Heart left ventricle (tissue), 16 donors: Measurements from ENCODE around the gene KLHL20. TPM values are rescaled to one million over a fixed set of nuclear protein-coding genes. Genes with fewer than 3 reads are reported as not detected.
"Not testable (repeated sequence)": the region's sequence is repeated elsewhere in the genome, so short reads cannot be mapped to it uniquely, and the experiment has no call there.

ENCODE experiments used
- ATAC-seq, 4 donors: fragments of 200-7000 bp; cut with Tn5 transposase; one replicate each; pipeline ENCODE4 v1.9.1; 2020 to 2022; ENCODE audit warnings: moderate library complexity in 4 of 4, mild to moderate bottlenecking in 3 of 4, moderate number of reproducible peaks in 1 of 4
- DNase-seq, 5 donors: peaks; one replicate each; pipeline ENCODE4 v3.0.0-alpha.2; 2020
- H3K27ac ChIP-seq, 12 donors: fragments of 200-600 bp; sonication (generic) in 4 of 12; one replicate each; pipeline versions ENCODE4 v1.5.0 to v1.8.0; 2016 to 2022; ENCODE audit warnings: mild to moderate bottlenecking in 2 of 12
- H3K27me3 ChIP-seq, 9 donors: fragments of 200-600 bp; sonication (generic) in 2 of 9; one replicate each; pipeline versions ENCODE4 v1.5.1 to v1.8.0; 2016 to 2022; ENCODE audit warnings: mild to moderate bottlenecking in 3 of 9
- H3K36me3 ChIP-seq, 9 donors: fragments of 200-600 bp; sonication (generic) in 2 of 9; one replicate each; pipeline versions ENCODE4 v1.5.0 to v1.8.0; 2018 to 2022; ENCODE audit warnings: mild to moderate bottlenecking in 2 of 9
- H3K4me1 ChIP-seq, 12 donors: fragments of 200-600 bp; sonication (generic) in 4 of 12; one replicate each; pipeline versions ENCODE4 v1.5.0 to v1.8.0; 2016 to 2022; ENCODE audit warnings: mild to moderate bottlenecking in 3 of 12
- H3K4me3 ChIP-seq, 12 donors: fragments of 200-600 bp; sonication (generic) in 4 of 12; one replicate each; pipeline versions ENCODE4 v1.5.0 to v1.8.0; 2017 to 2022; ENCODE audit warnings: mild to moderate bottlenecking in 9 of 12, moderate library complexity in 4 of 12
- H3K9me3 ChIP-seq, 12 donors: fragments of 200-600 bp; sonication (generic) in 4 of 12; one replicate each; pipeline versions ENCODE4 v1.5.0 to v1.8.0; 2016 to 2022; ENCODE audit warnings: mild to moderate bottlenecking in 1 of 12
- CTCF ChIP-seq, 12 donors: fragments of 200-600 bp; sonication (generic) in 4 of 12; IDR thresholded peaks; one replicate each; pipeline versions ENCODE4 v1.5.0 to v1.8.0; 2018 to 2022; ENCODE audit warnings: antibody characterized with exemption in 12 of 12, mild to moderate bottlenecking in 5 of 12
- POLR2A ChIP-seq, 2 donors: fragments of 450-650 bp; IDR thresholded peaks; one replicate each; pipeline ENCODE4 v1.6.1; 2017; ENCODE audit warnings: antibody characterized with exemption in 2 of 2, mild to moderate bottlenecking in 2 of 2, moderate library complexity in 2 of 2
- WGBS, 4 donors: extraction: QIAGEN DNeasy Blood & Tissue Kit in 2 of 4; methylation state at CpG; one replicate each; pipeline versions ENCODE4 v1.1.5 to v1.1.7; 2013 to 2018; 5-methylcytosine and 5-hydroxymethylcytosine counted together
- intact Hi-C, 10 donors: fragments of 100-400 bp; cut with DNase I; formaldehyde crosslinking; loops; one replicate each; pipeline versions ENCODE4 v1.11.1 to v1.14.2; 2022
- polyA plus RNA-seq, 2 donors: library from polyadenylated mRNA; stranded (reverse); fragments of 200-250 nt; gene quantifications; one replicate each; pipeline ENCODE4 v1.2.3, GENCODE V29; 2013
- total RNA-seq, 9 donors: library from RNA; depleted of rRNA in 2 of 9; stranded (reverse); fragments of >200 nt in 2 of 9; fragmentation: NEBNext Ultra II Directional in 3 of 9; extraction: Animal tissue kit (Norgen Biotek cat#: 25700) in 3 of 9; gene quantifications; one replicate each; pipeline versions ENCODE4 v1.1.0 to v1.2.4, GENCODE V29; 2016 to 2023
- donor health status: ischemic (EF 13 %, LVEDD 7.1; RV severe dilation, severe dysfunction).
- donor health status: healthy with polysubstance abuse.
- donor health status: DM: no; HTN: yes; CAD: no.
- donor health status: DM: no; HTN: no; CAD: no.
- donor health status: ischemic (EF 25% LVEDD 6.9; RV normal size, moderate dysfunction).
- donor health status: ischemic (EF 25% LVEDD 5.7; RV mildly dilated, moderate dysfunction).
- donor health status: healthy.
- donor health status: DM: yes; HTN: yes; CAD: no.
- donor health status: ischemic (EF 35%, LVEDD 5.7; RV mildly dilated, moderate dysfunction).
- donor health status: nonischemic (EF 11% LVEDD 7.7; RV severe dilation, severe dysfunction).
- donor health status: DM: yes; HTN: yes; CAD: no.
- donor health status: PGD.
- donor health status: ischemic (EF 29% LVEDD 5.4; RV normal size, mild dysfunction).
- donor health status: nonischemic (EF 23%, LVEDD 6.1; RV moderate dilation, normal function).

The KLHL20 gene
- total and polyA plus RNA-seq, 11 donors: 4.2 to 20.1 (median 16.7) TPM

GRCh38 chr1:173802961-173803360 is 88.2 kb downstream of the KLHL20 start:
- TF ChIP-seq CTCF (IDR thresholded peaks at IDR 0.05) (no peak), POLR2A (IDR thresholded peaks at IDR 0.05) (no peak)
- Histone ChIP-seq H3K4me3 (no peak overlapping the region), H3K27ac (no peak overlapping the region), H3K27me3 (no peaks in the 10 kb centered on the region), H3K9me3 (no peaks in the 10 kb centered on the region), H3K36me3 (peaks cover 0 to 67% (median 30%) of the 10 kb centered on the region in 9 donors), H3K4me1 (no peaks in the 10 kb centered on the region)
- no peak for DNase-seq
- intact Hi-C loops: no loop called here
- 92 to 95% (median 94%) methylated on average over 2 of the region's 2 CpGs for WGBS, 4 donors
- no peak for ATAC-seq

DNA sequence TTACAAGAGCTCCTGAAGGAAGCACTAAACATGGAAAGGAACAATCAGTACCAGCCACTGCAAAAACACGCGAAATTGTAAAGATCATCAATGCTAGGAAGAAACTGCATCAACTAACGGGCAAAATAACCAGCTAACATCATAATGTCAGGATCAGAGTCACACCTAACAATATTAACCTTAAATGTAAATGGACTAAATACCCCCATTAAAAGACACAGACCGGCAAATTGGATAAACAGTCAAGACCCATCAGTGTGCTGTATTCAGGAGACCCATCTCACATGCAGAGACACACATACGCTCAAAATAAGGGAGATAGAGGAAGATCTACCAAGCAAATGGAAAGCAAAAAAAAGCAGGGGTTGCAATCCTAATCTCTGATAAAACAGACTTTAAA is 98.9 kb downstream of the KLHL20 start:
- H3K27ac ChIP-seq, intact Hi-C loops: not testable (repeated sequence)
- WGBS, 4 donors: 96 to 98% (median 97%) methylated on average over 5 of the region's 5 CpGs

GRCh38 chr1:173818459-173818858 is 103.7 kb downstream of the KLHL20 start:
- Histone ChIP-seq H3K27ac (no peak overlapping the region), H3K4me1 (peaks cover 0 to 16% (median 3%) of the 10 kb centered on the region in 12 donors), H3K36me3 (peaks cover 0 to 9% (median 0%) of the 10 kb centered on the region in 9 donors), H3K4me3 (no peak overlapping the region), H3K9me3 (no peaks in the 10 kb centered on the region), H3K27me3 (no peaks in the 10 kb centered on the region)
- WGBS, 4 donors: 71 to 84% (median 77%) methylated on average over 1 of the region's 1 CpG
- intact Hi-C loops: no loop called here
- no peak for TF ChIP-seq CTCF (IDR thresholded peaks at IDR 0.05)
- no peak for TF ChIP-seq POLR2A (IDR thresholded peaks at IDR 0.05)
- no peak for ATAC-seq
- no peak for DNase-seq

More for the DNA sequence above, 98.9 kb downstream of the KLHL20 start:
- H3K4me3 ChIP-seq, ATAC-seq, H3K27me3 ChIP-seq, H3K4me1 ChIP-seq, H3K9me3 ChIP-seq, DNase-seq: not testable (repeated sequence)
- H3K36me3 ChIP-seq: peaks cover 0 to 21% (median 5%) of the 10 kb centered on the region in 9 donors

- Histone ChIP-seq H3K4me3 (no peak overlapping the region), H3K27me3 (no peaks in the 10 kb centered on the region), H3K36me3 (peaks cover 0 to 9% (median 0%) of the 10 kb centered on the region in 9 donors), H3K4me1 (peaks cover 0 to 24% (median 8%) of the 10 kb centered on the region in 12 donors), H3K27ac (no peak overlapping the region), H3K9me3 (no peaks in the 10 kb centered on the region)
- intact Hi-C loops: loop anchor here (5.0 to 10.0 kb wide), 6 partner anchors 104 to 1079 kb away; partner anchors contain the start of genes KLHL20 (in 1 of the 10) and PRDX6 (in 1 of the 10)
- DNase-seq (no peak), ATAC-seq (no peak)
- 93 to 97% (median 94%) methylated on average over 4 of the region's 4 CpGs for WGBS, 4 donors
- TF ChIP-seq POLR2A (IDR thresholded peaks at IDR 0.05) (no peak), CTCF (IDR thresholded peaks at IDR 0.05) (no peak)
Observed at GRCh38 chr1:173821680-173822079, 106.9 kb downstream of the KLHL20 start.
